Smooth muscle cell of the brain vasculature (primary cell): ENCODE measurements around the gene MYG1.

ENCODE experiments used
- DNase-seq: peaks from one replicate; pipeline ENCODE4 v3.0.0-alpha.2; 2012; ENCODE audit warnings: low read depth, low spot score

MYG1 gene

GRCh38 chr12:53299454-53300180, at the start of gene MYG1:
MYG1 (plus strand) TSS chr12:53299695; CDS start chr12:53299738, 43 bp downstream.
- DNase-seq, result peak; percentile 62

GRCh38 chr12:53251477-53252348, 47.8 kb upstream of the MYG1 start:
- no peak for DNase-seq

GRCh38 chr12:53252349-53252916, 47.1 kb upstream of the MYG1 start:
- DNase-seq, result no peak

- no peak for DNase-seq
Measured at GRCh38 chr12:53253298-53253697, 46.2 kb upstream of the MYG1 start.

GRCh38 chr12:53254816-53255545, 44.5 kb upstream of the MYG1 start:
- no peak for DNase-seq

GRCh38 chr12:53255996-53256395, 43.5 kb upstream of the MYG1 start:
- DNase-seq, result no peak

- DNase-seq, result no peak
Measured at GRCh38 chr12:53258541-53259539, 40.7 kb upstream of the MYG1 start.

GRCh38 chr12:53259891-53260290, 39.6 kb upstream of the MYG1 start:
- no peak for DNase-seq

- no peak for DNase-seq
Measured at GRCh38 chr12:53265783-53266182, 33.7 kb upstream of the MYG1 start.

GRCh38 chr12:53267306-53267998, 32.0 kb upstream of the MYG1 start:
- no peak for DNase-seq

GRCh38 chr12:53267999-53268629, 31.4 kb upstream of the MYG1 start, which contains the start of gene ESPL1:
ESPL1 (plus strand) TSS chr12:53268299; CDS start chr12:53268767, 468 bp downstream.
- no peak for DNase-seq

- no peak for DNase-seq
Measured at GRCh38 chr12:53268630-53269562, 30.6 kb upstream of the MYG1 start.

GRCh38 chr12:53274445-53274844, 25.1 kb upstream of the MYG1 start:
- no peak for DNase-seq

- no peak for DNase-seq
Measured at GRCh38 chr12:53276511-53276910, 23.0 kb upstream of the MYG1 start.

- DNase-seq, result no peak
Measured at GRCh38 chr12:53277981-53278380, 21.5 kb upstream of the MYG1 start.

- no peak for DNase-seq
Measured at GRCh38 chr12:53279283-53279869, 20.1 kb upstream of the MYG1 start.

GRCh38 chr12:53279888-53280498, 19.5 kb upstream of the MYG1 start:
- DNase-seq, result no peak
